HL-60/S4 treated with retinoic acid at 250 ng/mL for 4 days and 3 days (cell line): ENCODE data around the gene DNAH7.

Experiments used
- in situ Hi-C: fragments of 300-500 bp; cut with MboI; formaldehyde crosslinking; loops from 2 replicates; pipeline ENCODE4 v1.7.0; 2022; ENCODE audit warnings: low sequenced_read_pairs

Gene DNAH7

GRCh38 chr2:195891081-195891480 is 177.6 kb downstream of the DNAH7 start:
- in situ Hi-C loops, result no loop called here

GRCh38 chr2:195879153-195879552 is 189.5 kb downstream of the DNAH7 start:
- in situ Hi-C loops, result no loop called here

- in situ Hi-C loops, result no loop called here
These were observed 197.3 kb downstream of the DNAH7 start for GRCh38 chr2:195871326-195871725.

GRCh38 chr2:195864316-195864715 is 204.3 kb downstream of the DNAH7 start:
- in situ Hi-C loops, result no loop called here

GRCh38 chr2:195863564-195863963 is 205.1 kb downstream of the DNAH7 start:
- in situ Hi-C loops, result no loop called here

- in situ Hi-C loops, result no loop called here
These were observed 205.5 kb downstream of the DNAH7 start for GRCh38 chr2:195863121-195863520.

- in situ Hi-C loops, result no loop called here
These were observed 206.8 kb downstream of the DNAH7 start for GRCh38 chr2:195861821-195862220.

- in situ Hi-C loops, result no loop called here
These were observed 209.1 kb downstream of the DNAH7 start for GRCh38 chr2:195859513-195859912.

GRCh38 chr2:195857132-195857531 is 211.5 kb downstream of the DNAH7 start:
- in situ Hi-C loops, result no loop called here

- in situ Hi-C loops, result no loop called here
These were observed 217.9 kb downstream of the DNAH7 start for GRCh38 chr2:195850764-195851163.

- in situ Hi-C loops, result no loop called here
These were observed 220.3 kb downstream of the DNAH7 start for GRCh38 chr2:195848119-195848899.

- in situ Hi-C loops, result no loop called here
These were observed 225.7 kb downstream of the DNAH7 start for GRCh38 chr2:195842932-195843331.

GRCh38 chr2:195838002-195838401 is 230.6 kb downstream of the DNAH7 start:
- in situ Hi-C loops, result no loop called here

GRCh38 chr2:195836002-195836401 is 232.6 kb downstream of the DNAH7 start:
- in situ Hi-C loops, result no loop called here

- in situ Hi-C loops, result no loop called here
These were observed 233.8 kb downstream of the DNAH7 start for GRCh38 chr2:195834836-195835235.

- in situ Hi-C loops, result no loop called here
These were observed 237.4 kb downstream of the DNAH7 start for GRCh38 chr2:195830968-195831950.

GRCh38 chr2:195824478-195824877 is 244.2 kb downstream of the DNAH7 start:
- in situ Hi-C loops, result no loop called here

GRCh38 chr2:195823206-195823605 is 245.4 kb downstream of the DNAH7 start:
- in situ Hi-C loops, result no loop called here

GRCh38 chr2:195821566-195821932 is 247.1 kb downstream of the DNAH7 start:
- in situ Hi-C loops, result no loop called here

- in situ Hi-C loops, result no loop called here
These were observed 247.6 kb downstream of the DNAH7 start for GRCh38 chr2:195820867-195821565.

GRCh38 chr2:195820373-195820772 is 248.3 kb downstream of the DNAH7 start:
- in situ Hi-C loops, result no loop called here
